Stimulated activated naive B cell treated with anti-CD40 and anti-IgM and Interleukin-4, amounts not matched to agents 10 μg/mL and 1 μg/mL and 100 μg/mL, for 72 hours (primary cell): ENCODE results near the gene TMX3.

Source experiments
- ATAC-seq, 2 donors: fragments of 150-1000 bp; cut with Tn5 transposase; replicated peaks; 2 replicates each; pipeline ENCODE4 v1.10.0; 2021; ENCODE audit warnings: moderate library complexity in 1 of 2
- DNase-seq: peaks from one replicate; pipeline ENCODE4 v3.0.0; 2021
- H3K27ac Mint-ChIP-seq: one replicate; pipeline ENCODE4 v1.8.0; 2022; ENCODE audit warnings: mild to moderate bottlenecking, mixed read lengths
- H3K27me3 Mint-ChIP-seq, 2 donors: one replicate each; pipeline ENCODE4 v1.8.0; 2022; ENCODE audit warnings: mixed read lengths in 2 of 2
- H3K36me3 Mint-ChIP-seq, 2 donors: one replicate each; pipeline ENCODE4 v1.8.0; 2022; ENCODE audit warnings: mixed read lengths in 2 of 2, mild to moderate bottlenecking in 1 of 2
- H3K4me1 Mint-ChIP-seq, 2 donors: one replicate each; pipeline ENCODE4 v1.8.0; 2022; ENCODE audit warnings: mixed read lengths in 2 of 2, mild to moderate bottlenecking in 1 of 2
- H3K4me3 Mint-ChIP-seq, 2 donors: one replicate each; pipeline ENCODE4 v1.8.0; 2022; ENCODE audit warnings: mild to moderate bottlenecking in 2 of 2, mixed read lengths in 2 of 2, moderate library complexity in 1 of 2
- H3K9me3 Mint-ChIP-seq, 2 donors: one replicate each; pipeline ENCODE4 v1.8.0; 2022; ENCODE audit warnings: mixed read lengths in 2 of 2, mild to moderate bottlenecking in 1 of 2

TMX3 gene

DNA sequence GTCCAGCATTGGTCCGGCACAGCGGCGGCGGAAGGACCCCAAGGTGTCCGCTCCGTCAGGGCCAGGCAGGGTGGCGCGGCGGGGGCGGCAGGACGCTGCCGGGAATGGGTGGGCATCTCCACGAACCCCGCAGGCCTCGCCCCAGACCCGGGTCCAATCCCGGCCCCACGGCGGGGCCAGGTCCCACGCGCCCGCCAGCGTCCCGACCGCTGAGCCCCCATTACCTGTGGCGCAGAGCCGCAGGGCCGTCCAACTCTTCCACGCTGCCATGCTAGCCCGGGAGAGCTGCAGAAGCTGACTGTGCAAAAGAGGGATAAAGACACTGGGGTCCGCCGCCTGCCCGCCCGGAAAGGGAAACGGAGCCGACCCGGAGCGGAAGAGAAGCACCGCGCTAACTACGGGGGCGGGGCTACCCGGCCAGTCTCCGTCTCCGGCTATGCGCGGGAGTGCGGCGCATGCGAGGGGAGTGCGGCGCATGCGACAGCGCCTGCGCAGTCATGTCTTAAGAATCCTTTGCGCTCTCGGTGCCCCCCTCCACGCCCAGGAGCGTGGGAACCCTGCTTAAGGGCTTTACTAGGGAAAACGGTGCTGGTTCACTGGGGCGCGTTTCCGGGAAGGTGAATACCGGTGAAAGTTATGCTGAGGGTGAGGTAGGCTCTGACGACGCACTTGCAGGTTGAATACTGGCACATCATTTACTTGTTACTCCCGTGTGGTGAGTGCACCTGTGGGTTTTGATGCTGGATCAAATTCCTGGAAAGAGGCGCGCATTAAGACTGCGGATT, at the start of gene TMX3:
Gene TMX3 (minus strand): TSS at position 397 of the 785 bp plus-strand sequence. CDS start 127 bp downstream, at position 270.
- Mint-ChIP-seq H3K4me1 (peaks cover 12 to 23% of the 10 kb centered on the region in 2 donors), H3K36me3 (peaks cover 8 to 12% of the 10 kb centered on the region in 2 donors)

DNA sequence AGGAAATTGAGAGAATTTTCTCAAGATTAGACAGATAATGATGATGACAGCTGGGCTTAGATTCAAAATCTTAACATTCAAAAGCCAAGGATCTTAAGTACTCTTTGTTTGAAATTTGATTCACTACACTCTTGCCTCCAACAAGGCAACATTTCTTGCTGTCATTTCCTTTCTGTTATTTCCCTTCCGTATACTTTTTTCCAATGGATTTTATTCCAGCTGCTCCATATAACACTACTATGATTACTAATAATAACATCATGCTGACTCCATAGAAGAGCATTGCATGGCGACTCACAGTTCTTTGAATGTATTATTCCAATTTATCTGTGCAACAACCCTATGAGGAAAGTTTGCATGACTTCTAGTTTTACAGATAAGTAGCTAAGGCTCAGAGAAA, 49.1 kb upstream of the TMX3 start:
- H3K4me1 Mint-ChIP-seq, result peaks cover 2 to 5% of the 10 kb centered on the region in 2 donors
- H3K4me3 Mint-ChIP-seq, result no peak overlapping the region
- H3K27me3 Mint-ChIP-seq, result no peaks in the 10 kb centered on the region
- H3K9me3 Mint-ChIP-seq, result peaks cover 2 to 4% of the 10 kb centered on the region in 2 donors
- no peaks in the 10 kb centered on the region for H3K36me3 Mint-ChIP-seq
- H3K27ac Mint-ChIP-seq, result no peak overlapping the region
- DNase-seq, result no peak
- ATAC-seq, result no peak

More for the DNA sequence above, at the start of gene TMX3:
- DNase-seq (peak; percentile 91), ATAC-seq (peak; percentile 98 to 99)
- H3K9me3 Mint-ChIP-seq, result no peaks in the 10 kb centered on the region
- H3K4me3 Mint-ChIP-seq, result peak within 1 kb of the TSS; percentile 91 to 92
- no peaks in the 10 kb centered on the region for H3K27me3 Mint-ChIP-seq
- H3K27ac Mint-ChIP-seq, result peak within 1 kb of the TSS; percentile 95

DNA sequence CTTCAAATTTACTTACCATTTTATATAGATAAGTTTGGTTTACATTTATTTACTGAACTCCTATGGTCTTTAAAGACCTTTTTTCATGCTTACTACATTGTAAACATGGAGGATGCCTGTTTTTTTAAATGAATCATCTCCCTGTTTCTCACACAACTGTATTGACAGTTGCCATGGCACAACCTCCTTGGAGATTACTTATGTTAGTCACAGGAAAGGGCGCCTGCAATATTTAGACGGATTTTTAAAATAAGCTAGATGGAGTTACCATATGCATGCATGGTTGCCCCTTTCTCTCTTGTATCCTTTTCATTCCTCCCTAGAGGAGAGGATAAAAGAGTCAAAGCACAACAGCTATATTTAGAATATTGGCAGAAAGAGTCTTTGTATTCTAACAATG, 48.2 kb upstream of the TMX3 start:
- no peaks in the 10 kb centered on the region for H3K36me3 Mint-ChIP-seq
- H3K4me1 Mint-ChIP-seq, result peaks cover 2 to 5% of the 10 kb centered on the region in 2 donors
- H3K4me3 Mint-ChIP-seq, result no peak overlapping the region
- DNase-seq (no peak), ATAC-seq (no peak)
- no peaks in the 10 kb centered on the region for H3K27me3 Mint-ChIP-seq
- H3K27ac Mint-ChIP-seq, result no peak overlapping the region
- H3K9me3 Mint-ChIP-seq, result peaks cover 6 to 7% of the 10 kb centered on the region in 2 donors

DNA sequence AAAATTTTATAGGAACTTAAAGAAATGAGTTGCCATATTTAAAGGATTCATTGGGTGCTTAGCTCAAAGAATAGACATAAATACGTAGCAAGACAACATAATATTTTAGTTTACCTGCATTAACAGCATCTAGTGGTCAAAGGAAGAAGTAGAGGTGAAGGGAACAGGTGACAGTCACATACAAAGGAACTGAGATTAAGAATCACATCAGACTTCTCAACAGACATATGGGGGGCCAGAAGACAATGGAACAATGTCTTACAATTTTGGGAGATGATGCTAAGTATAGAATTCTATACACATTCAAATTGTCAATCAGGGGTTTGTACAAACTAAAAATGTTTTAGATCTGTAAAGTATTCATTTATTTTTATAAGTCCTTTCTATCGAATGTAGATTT, 44.4 kb upstream of the TMX3 start:
- Mint-ChIP-seq H3K4me3 (no peak overlapping the region), H3K4me1 (no peaks in the 10 kb centered on the region), H3K9me3 (peaks cover 6 to 7% of the 10 kb centered on the region in 2 donors), H3K27ac (no peak overlapping the region), H3K36me3 (no peaks in the 10 kb centered on the region), H3K27me3 (no peaks in the 10 kb centered on the region)
- DNase-seq (no peak), ATAC-seq (no peak)

- DNase-seq (no peak), ATAC-seq (no peak)
- H3K4me1 Mint-ChIP-seq, result no peaks in the 10 kb centered on the region
- no peak overlapping the region for H3K27ac Mint-ChIP-seq
- no peaks in the 10 kb centered on the region for H3K36me3 Mint-ChIP-seq
- no peak overlapping the region for H3K4me3 Mint-ChIP-seq
- H3K9me3 Mint-ChIP-seq, result peaks cover 7% of the 10 kb centered on the region in 2 donors
- no peaks in the 10 kb centered on the region for H3K27me3 Mint-ChIP-seq
Observed at GRCh38 chr18:68757126-68757525, 42.2 kb upstream of the TMX3 start.

DNA sequence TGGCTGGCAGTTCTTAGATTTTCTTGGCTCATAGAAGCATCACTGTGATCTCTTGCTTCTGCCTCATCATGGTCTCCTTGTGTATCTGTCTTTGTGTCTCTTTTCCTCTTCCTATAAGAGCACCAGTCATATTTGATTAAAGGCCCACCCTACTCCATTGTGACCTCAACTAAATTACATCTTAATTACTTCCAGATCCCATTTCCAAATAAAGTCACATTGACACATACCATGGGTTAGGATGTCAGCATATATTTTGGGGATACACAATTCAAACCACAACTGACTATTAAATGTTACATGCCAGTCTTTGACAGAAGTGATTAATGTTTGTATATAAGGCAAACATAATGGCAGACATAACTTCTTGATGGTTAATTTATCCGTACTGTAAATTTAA, 27.3 kb upstream of the TMX3 start:
- no peaks in the 10 kb centered on the region for H3K27me3 Mint-ChIP-seq
- no peaks in the 10 kb centered on the region for H3K9me3 Mint-ChIP-seq
- no peaks in the 10 kb centered on the region for H3K4me1 Mint-ChIP-seq
- no peak overlapping the region for H3K27ac Mint-ChIP-seq
- no peak for DNase-seq
- H3K4me3 Mint-ChIP-seq, result no peak overlapping the region
- H3K36me3 Mint-ChIP-seq, result no peaks in the 10 kb centered on the region
- no peak for ATAC-seq

GRCh38 chr18:68740966-68741365, 26.1 kb upstream of the TMX3 start:
- ATAC-seq, result no peak

DNA sequence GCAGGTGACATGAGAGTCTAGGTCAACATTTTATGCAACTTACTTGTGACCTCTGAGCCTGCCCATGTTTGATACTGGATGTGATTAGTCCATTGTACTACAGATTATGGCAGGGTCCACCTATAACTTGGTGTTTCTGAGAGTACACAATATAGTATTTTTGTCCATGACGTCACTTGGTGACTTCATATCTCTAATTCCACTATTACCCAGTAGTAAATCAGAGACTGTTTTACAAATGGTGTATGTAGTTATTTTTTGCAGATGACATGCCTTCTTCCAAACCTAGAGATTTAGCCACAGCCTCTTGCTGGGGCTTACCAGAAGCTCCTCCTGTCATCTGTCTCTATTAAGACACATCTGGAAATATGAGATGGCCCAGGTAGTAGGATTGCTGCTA, 24.6 kb upstream of the TMX3 start:
- Mint-ChIP-seq H3K27ac (no peak overlapping the region), H3K27me3 (no peaks in the 10 kb centered on the region), H3K4me1 (peaks cover 0 to 1% of the 10 kb centered on the region in 2 donors), H3K9me3 (no peaks in the 10 kb centered on the region), H3K4me3 (no peak overlapping the region), H3K36me3 (no peaks in the 10 kb centered on the region)
- no peak for DNase-seq
- no peak for ATAC-seq

More at GRCh38 chr18:68740966-68741365, 26.1 kb upstream of the TMX3 start:
- Mint-ChIP-seq H3K9me3 (no peaks in the 10 kb centered on the region), H3K36me3 (no peaks in the 10 kb centered on the region), H3K4me1 (no peaks in the 10 kb centered on the region), H3K27ac (no peak overlapping the region), H3K4me3 (no peak overlapping the region), H3K27me3 (no peaks in the 10 kb centered on the region)
- no peak for DNase-seq

DNA sequence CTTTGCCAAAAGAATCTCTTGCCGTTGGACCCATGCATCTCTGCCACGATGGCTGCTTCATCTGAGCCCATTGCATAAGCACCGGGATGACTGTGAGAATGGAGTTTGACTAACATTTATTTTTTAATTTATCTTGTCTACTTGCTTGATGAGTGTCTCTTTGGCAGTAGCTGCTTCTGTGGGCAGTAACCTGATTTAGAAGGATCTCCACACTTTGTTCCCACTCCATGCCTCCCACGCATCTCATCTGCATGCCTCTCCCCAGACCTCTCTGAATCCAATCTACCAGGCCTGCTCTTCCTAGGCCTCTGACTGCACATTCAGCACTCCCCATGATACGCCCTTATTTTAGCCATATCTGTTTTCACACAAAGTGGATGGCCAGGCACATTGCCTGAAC, 23.7 kb upstream of the TMX3 start:
- Mint-ChIP-seq H3K36me3 (no peaks in the 10 kb centered on the region), H3K4me1 (peaks cover 0 to 1% of the 10 kb centered on the region in 2 donors), H3K9me3 (no peaks in the 10 kb centered on the region), H3K4me3 (no peak overlapping the region), H3K27me3 (no peaks in the 10 kb centered on the region), H3K27ac (no peak overlapping the region)
- DNase-seq (no peak), ATAC-seq (no peak)

GRCh38 chr18:68735483-68736343, 20.8 kb upstream of the TMX3 start:
- no peak overlapping the region for H3K4me3 Mint-ChIP-seq
- H3K9me3 Mint-ChIP-seq, result no peaks in the 10 kb centered on the region
- no peaks in the 10 kb centered on the region for H3K36me3 Mint-ChIP-seq
- H3K4me1 Mint-ChIP-seq, result peaks cover 0 to 1% of the 10 kb centered on the region in 2 donors
- DNase-seq, result no peak
- H3K27me3 Mint-ChIP-seq, result no peaks in the 10 kb centered on the region
- H3K27ac Mint-ChIP-seq, result no peak overlapping the region
- peak; percentile 68 to 75 for ATAC-seq

- H3K9me3 Mint-ChIP-seq, result no peaks in the 10 kb centered on the region
- H3K4me1 Mint-ChIP-seq, result peaks cover 0 to 1% of the 10 kb centered on the region in 2 donors
- DNase-seq, result no peak
- H3K27ac Mint-ChIP-seq, result no peak overlapping the region
- peaks cover 0 to 3% of the 10 kb centered on the region in 2 donors for H3K27me3 Mint-ChIP-seq
- no peak for ATAC-seq
- no peaks in the 10 kb centered on the region for H3K36me3 Mint-ChIP-seq
- no peak overlapping the region for H3K4me3 Mint-ChIP-seq
Observed at GRCh38 chr18:68734308-68734707, 19.4 kb upstream of the TMX3 start.

DNA sequence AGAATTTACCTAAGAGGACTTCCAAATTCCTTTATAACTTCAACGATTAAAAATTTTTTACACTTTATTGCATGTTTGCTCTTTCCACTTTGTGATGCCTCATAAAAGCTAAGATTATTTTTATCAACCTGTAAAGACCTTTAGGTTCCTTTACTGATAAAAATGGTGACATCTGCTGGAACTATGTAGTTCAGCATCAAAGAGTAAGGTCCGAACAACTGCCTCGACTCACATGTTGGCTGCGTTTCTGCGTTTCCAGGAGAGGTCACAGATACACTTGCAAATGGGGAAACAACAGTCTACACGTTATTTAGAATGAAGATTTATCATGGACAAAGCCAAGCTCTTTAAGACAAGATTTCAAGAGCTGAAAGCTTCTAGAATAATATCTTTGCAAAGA, 18.8 kb upstream of the TMX3 start:
- DNase-seq (no peak), ATAC-seq (no peak)
- Mint-ChIP-seq H3K27ac (no peak overlapping the region), H3K4me1 (peaks cover 0 to 1% of the 10 kb centered on the region in 2 donors), H3K36me3 (no peaks in the 10 kb centered on the region), H3K4me3 (no peak overlapping the region), H3K27me3 (peaks cover 0 to 5% of the 10 kb centered on the region in 2 donors), H3K9me3 (no peaks in the 10 kb centered on the region)

DNA sequence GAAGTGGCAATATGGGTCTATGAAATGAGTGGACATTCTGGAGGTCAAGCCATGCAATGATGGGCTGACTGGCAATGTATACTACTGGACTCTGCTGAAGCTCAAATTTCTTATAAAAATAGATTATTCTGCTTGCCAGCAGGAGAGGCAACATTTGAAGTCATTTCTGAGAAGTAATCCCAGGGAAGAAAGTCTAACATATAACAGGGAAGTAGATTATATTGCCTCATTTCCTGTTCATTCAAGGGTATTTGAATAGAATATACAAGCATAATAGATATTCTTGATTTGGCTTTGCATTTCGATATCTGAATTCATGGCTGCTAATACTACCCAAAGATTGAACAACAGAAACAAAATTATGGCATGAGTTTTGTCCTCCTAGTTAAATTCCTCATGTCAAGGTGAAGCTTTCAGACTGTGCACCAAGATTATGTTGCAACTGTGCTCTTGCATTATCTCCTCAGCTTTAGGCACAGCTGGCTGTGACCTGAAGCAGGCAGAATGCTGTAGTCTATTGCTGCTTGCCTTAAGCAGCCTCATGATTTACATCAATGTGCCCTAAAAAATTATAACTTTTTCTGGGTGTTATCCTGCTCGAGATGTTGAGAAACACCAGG, 13.3 kb upstream of the TMX3 start:
- Mint-ChIP-seq H3K27ac (no peak overlapping the region), H3K4me3 (no peak overlapping the region), H3K27me3 (peaks cover 0 to 5% of the 10 kb centered on the region in 2 donors), H3K4me1 (peaks cover 2 to 4% of the 10 kb centered on the region in 2 donors), H3K36me3 (peaks cover 0 to 9% of the 10 kb centered on the region in 2 donors), H3K9me3 (peaks cover 2 to 4% of the 10 kb centered on the region in 2 donors)
- no peak for DNase-seq
- no peak for ATAC-seq

DNA sequence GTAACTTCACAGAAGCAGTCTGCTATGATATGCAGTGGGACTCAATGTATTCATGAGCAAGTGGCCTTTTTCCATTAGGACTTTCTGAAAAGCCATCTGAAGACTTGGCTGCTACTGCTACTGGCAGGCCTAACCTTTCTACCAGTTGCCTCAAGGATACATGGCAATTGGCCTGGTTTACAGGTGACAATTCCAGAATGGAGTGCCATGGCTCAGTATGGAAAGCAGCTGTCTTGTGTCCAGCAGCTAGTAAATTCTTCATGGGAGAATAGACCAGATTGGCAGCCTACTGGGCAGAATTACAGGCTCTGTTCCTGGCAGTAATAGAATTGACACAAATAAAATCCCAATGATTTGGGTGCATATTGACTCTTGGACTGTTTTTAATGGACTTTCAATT, 12.6 kb upstream of the TMX3 start:
- no peak overlapping the region for H3K4me3 Mint-ChIP-seq
- H3K4me1 Mint-ChIP-seq, result peaks cover 4 to 10% of the 10 kb centered on the region in 2 donors
- H3K27me3 Mint-ChIP-seq, result peaks cover 0 to 5% of the 10 kb centered on the region in 2 donors
- peaks cover 2 to 14% of the 10 kb centered on the region in 2 donors for H3K36me3 Mint-ChIP-seq
- ATAC-seq (no peak), DNase-seq (no peak)
- no peak overlapping the region for H3K27ac Mint-ChIP-seq
- H3K9me3 Mint-ChIP-seq, result peaks cover 7 to 8% of the 10 kb centered on the region in 2 donors
